ENCODE data around the gene FSTL4.

The FSTL4 gene

DNA sequence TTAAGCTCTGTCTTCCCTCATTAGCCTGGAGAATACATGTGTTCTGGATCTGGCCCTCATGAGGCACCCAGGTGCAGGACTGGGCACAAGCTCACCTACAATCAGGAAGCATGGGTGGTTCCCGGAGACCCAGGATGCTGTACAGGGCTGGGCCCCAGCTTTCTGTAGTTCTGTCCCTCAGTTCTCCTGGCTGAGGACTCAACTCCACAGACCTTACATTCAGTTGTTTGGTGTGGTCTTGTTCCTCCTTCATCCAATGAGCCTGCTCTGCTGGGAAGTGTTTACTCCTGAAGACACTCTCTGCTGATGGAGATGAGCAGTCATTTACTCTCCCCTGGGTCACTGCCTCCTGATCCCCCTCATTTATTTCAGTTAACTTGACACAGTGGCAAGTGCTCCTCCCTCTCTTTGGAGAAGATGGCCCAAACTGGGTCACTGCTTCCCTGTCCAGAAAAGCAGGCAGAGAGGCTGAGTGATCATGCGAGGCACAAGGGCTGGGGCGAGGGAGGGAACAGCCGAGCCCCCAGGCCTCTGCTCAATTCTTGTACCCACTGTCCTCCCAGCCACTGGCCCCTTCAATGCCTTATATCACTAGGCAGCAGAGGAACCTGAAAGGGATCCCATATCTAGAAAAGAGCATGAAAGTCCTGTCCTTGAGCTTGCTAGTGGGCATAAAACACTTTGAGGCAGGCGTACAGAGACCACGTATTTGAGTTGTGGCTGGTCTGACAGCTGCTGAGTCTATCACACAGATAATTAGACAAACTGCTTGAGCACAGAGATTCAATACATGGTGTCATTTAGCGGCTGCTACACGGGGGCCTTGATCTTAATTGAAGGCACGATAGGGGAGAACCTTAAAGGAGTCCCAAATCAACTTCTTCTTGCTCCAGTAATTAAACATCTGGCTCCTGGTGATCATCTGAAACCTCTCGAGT, 221.7 kb downstream of the FSTL4 start:
- Histone ChIP-seq H3K9me3 (ENCODE audit: insufficient read depth, low read length, severe bottlenecking) (no peaks in the 10 kb centered on the region), H3K4me3 (ENCODE audit: low read depth in 1 of 2, low read length in 2 of 2) (no peak overlapping the region), H4K20me1 (ENCODE audit: insufficient read depth, low read length) (no peaks in the 10 kb centered on the region), H2AFZ (ENCODE audit: low read depth, low read length) (no peak overlapping the region), H3K27me3 (ENCODE audit: insufficient read depth, low read length, poor library complexity) (peaks cover 7% of the 10 kb centered on the region), H3K4me1 (ENCODE audit: insufficient read depth, low read length) (no peaks in the 10 kb centered on the region), H3K79me2 (ENCODE audit: insufficient read depth, low read length) (no peaks in the 10 kb centered on the region), H3K9ac (ENCODE audit: low read depth, low read length) (no peak overlapping the region), H3K4me2 (ENCODE audit: insufficient read depth, low read length) (no peak overlapping the region), H3K36me3 (ENCODE audit: insufficient read depth, low read length) (no peaks in the 10 kb centered on the region), H3K27ac (ENCODE audit: low read length) (no peak overlapping the region)
- DNase-seq (no peak), ATAC-seq (ENCODE audit: insufficient read depth, low read depth) (no peak)
- TF ChIP-seq, protein P1, sequence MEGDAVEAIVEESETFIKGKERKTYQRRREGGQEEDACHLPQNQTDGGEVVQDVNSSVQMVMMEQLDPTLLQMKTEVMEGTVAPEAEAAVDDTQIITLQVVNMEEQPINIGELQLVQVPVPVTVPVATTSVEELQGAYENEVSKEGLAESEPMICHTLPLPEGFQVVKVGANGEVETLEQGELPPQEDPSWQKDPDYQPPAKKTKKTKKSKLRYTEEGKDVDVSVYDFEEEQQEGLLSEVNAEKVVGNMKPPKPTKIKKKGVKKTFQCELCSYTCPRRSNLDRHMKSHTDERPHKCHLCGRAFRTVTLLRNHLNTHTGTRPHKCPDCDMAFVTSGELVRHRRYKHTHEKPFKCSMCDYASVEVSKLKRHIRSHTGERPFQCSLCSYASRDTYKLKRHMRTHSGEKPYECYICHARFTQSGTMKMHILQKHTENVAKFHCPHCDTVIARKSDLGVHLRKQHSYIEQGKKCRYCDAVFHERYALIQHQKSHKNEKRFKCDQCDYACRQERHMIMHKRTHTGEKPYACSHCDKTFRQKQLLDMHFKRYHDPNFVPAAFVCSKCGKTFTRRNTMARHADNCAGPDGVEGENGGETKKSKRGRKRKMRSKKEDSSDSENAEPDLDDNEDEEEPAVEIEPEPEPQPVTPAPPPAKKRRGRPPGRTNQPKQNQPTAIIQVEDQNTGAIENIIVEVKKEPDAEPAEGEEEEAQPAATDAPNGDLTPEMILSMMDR (IDR thresholded peaks at IDR 0.05; ENCODE audit: borderline replicate concordance, extremely low read depth, low read length, poor library complexity, severe bottlenecking): no peak

DNA sequence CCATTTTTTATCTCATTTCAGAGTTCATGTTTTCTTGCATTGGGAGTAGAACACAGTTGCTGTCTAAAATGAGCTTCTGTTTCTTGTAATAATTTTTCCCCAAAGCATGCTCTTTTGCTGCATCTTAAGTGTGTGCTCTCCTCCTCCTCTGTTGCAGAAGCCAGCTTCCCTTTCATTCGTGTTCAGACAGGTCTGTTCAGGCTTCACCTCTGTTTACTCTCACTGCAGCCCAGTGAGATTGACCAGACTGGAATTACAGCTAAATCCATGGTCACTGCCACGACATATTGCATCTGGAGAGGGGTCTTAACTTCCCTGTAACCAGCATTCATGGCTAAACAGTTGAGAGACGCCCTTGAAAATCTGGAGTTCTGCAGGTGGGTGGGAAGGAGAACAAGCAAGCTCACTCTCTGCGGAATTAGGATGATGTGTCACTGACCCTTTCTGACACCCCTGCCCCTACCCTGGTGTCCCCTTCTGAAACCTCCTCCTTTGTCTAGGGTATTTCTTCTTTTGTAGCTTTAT, 223.2 kb downstream of the FSTL4 start:
- H3K27me3 ChIP-seq (ENCODE audit: insufficient read depth, low read length, poor library complexity): peaks cover 7% of the 10 kb centered on the region
- no peaks in the 10 kb centered on the region for H3K4me1 ChIP-seq (ENCODE audit: insufficient read depth, low read length)
- no peaks in the 10 kb centered on the region for H3K79me2 ChIP-seq (ENCODE audit: insufficient read depth, low read length)
- H3K4me3 ChIP-seq (ENCODE audit: low read depth in 1 of 2, low read length in 2 of 2): no peak overlapping the region
- H3K4me2 ChIP-seq (ENCODE audit: insufficient read depth, low read length): no peak overlapping the region
- H3K36me3 ChIP-seq (ENCODE audit: insufficient read depth, low read length): no peaks in the 10 kb centered on the region
- no peak for ATAC-seq (ENCODE audit: insufficient read depth, low read depth)
- no peak overlapping the region for H3K9ac ChIP-seq (ENCODE audit: low read depth, low read length)
- TF ChIP-seq, protein P1 (IDR thresholded peaks at IDR 0.05; ENCODE audit: borderline replicate concordance, extremely low read depth, low read length, poor library complexity, severe bottlenecking): no peak
- no peak for TF ChIP-seq EZH2 (IDR thresholded peaks at IDR 0.05; ENCODE audit: borderline replicate concordance, low read depth, low read length, severe bottlenecking)
- no peaks in the 10 kb centered on the region for H3K9me3 ChIP-seq (ENCODE audit: insufficient read depth, low read length, severe bottlenecking)
- no peak overlapping the region for H3K27ac ChIP-seq (ENCODE audit: low read length)
- no peak overlapping the region for H2AFZ ChIP-seq (ENCODE audit: low read depth, low read length)
- no peaks in the 10 kb centered on the region for H4K20me1 ChIP-seq (ENCODE audit: insufficient read depth, low read length)
- DNase-seq: no peak

DNA sequence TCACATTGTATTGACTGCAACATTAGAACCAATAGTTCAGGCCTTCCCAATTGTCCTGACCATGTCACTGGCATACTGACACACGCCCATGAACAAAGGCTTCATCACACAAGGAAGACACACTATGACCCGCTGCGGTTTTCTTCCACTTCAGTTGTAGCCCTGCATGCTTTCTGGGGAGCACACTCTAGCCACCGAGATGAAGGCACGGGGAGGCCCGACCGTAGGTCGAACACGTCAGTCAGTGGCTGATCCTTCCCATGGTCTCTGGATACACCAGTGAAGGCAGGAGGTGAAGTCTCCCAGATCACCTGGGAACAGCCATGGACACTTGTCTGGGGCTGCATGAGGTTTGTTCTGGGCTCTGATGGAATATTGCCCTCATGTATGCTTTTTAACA, 224.7 kb downstream of the FSTL4 start:
- H3K79me2 ChIP-seq (ENCODE audit: insufficient read depth, low read length): no peaks in the 10 kb centered on the region
- no peak overlapping the region for H3K4me3 ChIP-seq (ENCODE audit: low read depth in 1 of 2, low read length in 2 of 2)
- ATAC-seq (ENCODE audit: insufficient read depth, low read depth) (no peak), DNase-seq (no peak)
- H3K4me1 ChIP-seq (ENCODE audit: insufficient read depth, low read length): no peaks in the 10 kb centered on the region
- no peaks in the 10 kb centered on the region for H3K36me3 ChIP-seq (ENCODE audit: insufficient read depth, low read length)
- H2AFZ ChIP-seq (ENCODE audit: low read depth, low read length): no peak overlapping the region
- H3K9me3 ChIP-seq (ENCODE audit: insufficient read depth, low read length, severe bottlenecking): no peaks in the 10 kb centered on the region
- H4K20me1 ChIP-seq (ENCODE audit: insufficient read depth, low read length): no peaks in the 10 kb centered on the region
- no peak overlapping the region for H3K4me2 ChIP-seq (ENCODE audit: insufficient read depth, low read length)
- TF ChIP-seq, protein P1 (IDR thresholded peaks at IDR 0.05; ENCODE audit: borderline replicate concordance, extremely low read depth, low read length, poor library complexity, severe bottlenecking): no peak
- no peak for TF ChIP-seq EZH2 (IDR thresholded peaks at IDR 0.05; ENCODE audit: borderline replicate concordance, low read depth, low read length, severe bottlenecking)
- H3K9ac ChIP-seq (ENCODE audit: low read depth, low read length): no peak overlapping the region
- H3K27ac ChIP-seq (ENCODE audit: low read length): no peak overlapping the region
- H3K27me3 ChIP-seq (ENCODE audit: insufficient read depth, low read length, poor library complexity): peaks cover 7% of the 10 kb centered on the region
